ENCODE measurements around the gene ZNF496. TPM values are rescaled to one million over a fixed set of nuclear protein-coding genes. Genes with fewer than 3 reads are reported as not detected.
"Not testable (repeated sequence)": the region's sequence is repeated elsewhere in the genome, so short reads cannot be mapped to it uniquely, and the experiment has no call there.

The ZNF496 gene
- total and polyA plus RNA-seq, 3 experiments from 2014 or later = 9.6 to 21.7 (median 21.4) TPM

DNA sequence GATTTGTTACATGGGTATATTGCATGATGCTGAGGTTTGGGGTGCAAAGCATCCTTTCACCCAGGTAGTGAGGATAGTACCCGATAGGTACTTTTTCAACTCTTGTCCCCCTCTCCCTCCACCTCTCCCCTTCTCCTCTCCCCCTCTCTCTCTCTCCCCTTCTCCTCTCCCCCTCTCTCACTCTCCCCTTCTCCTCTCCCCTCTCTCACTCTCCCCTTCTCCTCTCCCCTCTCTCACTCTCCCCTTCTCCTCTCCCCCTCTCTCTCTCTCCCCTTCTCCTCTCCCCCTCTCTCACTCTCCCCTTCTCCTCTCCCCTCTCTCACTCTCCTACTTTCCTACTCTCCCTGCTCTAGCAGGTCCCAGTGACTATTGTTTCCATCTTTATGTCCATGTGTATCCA is 31.3 kb upstream of the ZNF496 start:
- H3K36me3 ChIP-seq (ENCODE audit: insufficient read depth, low read length); CTCF ChIA-PET; POLR2A ChIA-PET; DNase-seq; H3K4me1 ChIP-seq (ENCODE audit: insufficient read depth, low read length); H3K4me3 ChIP-seq (ENCODE audit: low read length); H3K27me3 ChIP-seq (ENCODE audit: insufficient read depth, low read length, poor library complexity, severe bottlenecking); H3K9me3 ChIP-seq (ENCODE audit: low read length); H3K36me3 Mint-ChIP-seq; H3K4me1 Mint-ChIP-seq; H3K4me3 Mint-ChIP-seq; H3K9me3 Mint-ChIP-seq; H3K27ac ChIP-seq (ENCODE audit: low read depth, low read length): not testable (repeated sequence)
- Mint-ChIP-seq H3K27ac (peak overlapping the region in 2 of 8 donors; percentile 12 to 77), H3K27me3 (peaks cover 27 to 59% of the 10 kb centered on the region in 2 donors)

GRCh38 chr1:247362153-247362552 is 30.5 kb upstream of the ZNF496 start:
- Mint-ChIP-seq H3K27me3 (peaks cover 29 to 59% of the 10 kb centered on the region in 2 donors), H3K4me1 (peaks cover 0 to 4% (median 0%) of the 10 kb centered on the region in 3 donors), H3K9me3 (peaks cover 0 to 6% (median 0%) of the 10 kb centered on the region in 5 donors), H3K27ac (peak overlapping the region in 1 of 8 donors; percentile 33), H3K36me3 (no peaks in the 10 kb centered on the region), H3K4me3 (no peak overlapping the region)
- no peaks in the 10 kb centered on the region for H3K9me3 ChIP-seq (ENCODE audit: low read length)
- CTCF ChIA-PET = interaction anchor here (0.8 to 1.0 kb wide), 2 partner anchors 12 to 124 kb away, joined by 3 to 4 read pairs; no protein-coding TSS in a partner anchor
- no peak for DNase-seq
- no peak overlapping the region for H3K4me3 ChIP-seq (ENCODE audit: low read length)
- H3K36me3 ChIP-seq (ENCODE audit: insufficient read depth, low read length) = no peaks in the 10 kb centered on the region
- no peak overlapping the region for H3K27ac ChIP-seq (ENCODE audit: low read depth, low read length)
- POLR2A ChIA-PET = no interaction called here
- H3K4me1 ChIP-seq (ENCODE audit: insufficient read depth, low read length) = no peaks in the 10 kb centered on the region
- no peaks in the 10 kb centered on the region for H3K27me3 ChIP-seq (ENCODE audit: insufficient read depth, low read length, poor library complexity, severe bottlenecking)

DNA sequence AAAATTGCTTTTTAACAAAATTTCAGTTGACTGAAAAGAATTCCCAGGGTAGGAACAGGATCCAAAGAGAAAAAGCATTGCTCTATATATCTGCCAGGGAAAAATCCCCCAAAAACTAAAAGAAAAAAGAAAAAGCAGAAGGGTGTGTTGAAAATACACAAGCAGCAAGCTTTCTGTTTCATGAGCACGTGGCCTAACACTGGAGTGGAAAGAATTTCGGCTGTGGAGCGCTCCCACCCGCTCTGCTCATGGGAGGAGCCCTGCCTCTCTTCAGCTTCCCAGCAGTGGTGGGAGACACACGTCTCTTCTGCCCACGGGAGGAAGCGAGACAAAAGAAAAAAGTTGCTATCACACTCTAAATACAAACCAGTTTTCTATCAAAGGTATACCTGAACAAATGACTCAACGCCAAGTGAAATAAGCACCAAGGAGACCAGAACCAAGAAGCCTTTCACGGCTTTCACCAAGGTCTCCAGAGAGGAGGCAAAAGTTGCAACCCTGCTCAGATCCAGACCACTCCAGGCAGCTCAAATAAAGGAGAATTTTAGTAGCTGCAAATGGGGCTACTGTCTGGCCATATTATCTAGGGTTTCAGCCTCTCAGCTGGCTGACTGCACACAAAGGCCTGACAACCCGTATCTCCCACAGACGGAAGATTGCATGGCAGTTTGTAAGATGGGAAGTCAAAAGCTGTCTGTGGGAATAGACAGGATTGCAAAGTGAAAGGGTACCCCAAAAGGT is 29.5 kb upstream of the ZNF496 start:
- Histone ChIP-seq H3K4me3 (ENCODE audit: low read length) (no peak overlapping the region), H3K9me3 (ENCODE audit: low read length) (no peaks in the 10 kb centered on the region), H3K36me3 (ENCODE audit: insufficient read depth, low read length) (no peaks in the 10 kb centered on the region), H3K27ac (ENCODE audit: low read depth, low read length) (no peak overlapping the region), H3K27me3 (ENCODE audit: insufficient read depth, low read length, poor library complexity, severe bottlenecking) (no peaks in the 10 kb centered on the region), H3K4me1 (ENCODE audit: insufficient read depth, low read length) (no peaks in the 10 kb centered on the region)
- Mint-ChIP-seq H3K36me3 (peaks cover 0 to 3% (median 0%) of the 10 kb centered on the region in 3 donors), H3K9me3 (peaks cover 0 to 9% (median 3%) of the 10 kb centered on the region in 5 donors), H3K27ac (no peak overlapping the region), H3K4me3 (no peak overlapping the region), H3K4me1 (peaks cover 0 to 4% (median 0%) of the 10 kb centered on the region in 3 donors), H3K27me3 (peaks cover 25 to 59% of the 10 kb centered on the region in 2 donors)
- ChIA-PET CTCF (no interaction called here), POLR2A (no interaction called here)
- no peak for DNase-seq

DNA sequence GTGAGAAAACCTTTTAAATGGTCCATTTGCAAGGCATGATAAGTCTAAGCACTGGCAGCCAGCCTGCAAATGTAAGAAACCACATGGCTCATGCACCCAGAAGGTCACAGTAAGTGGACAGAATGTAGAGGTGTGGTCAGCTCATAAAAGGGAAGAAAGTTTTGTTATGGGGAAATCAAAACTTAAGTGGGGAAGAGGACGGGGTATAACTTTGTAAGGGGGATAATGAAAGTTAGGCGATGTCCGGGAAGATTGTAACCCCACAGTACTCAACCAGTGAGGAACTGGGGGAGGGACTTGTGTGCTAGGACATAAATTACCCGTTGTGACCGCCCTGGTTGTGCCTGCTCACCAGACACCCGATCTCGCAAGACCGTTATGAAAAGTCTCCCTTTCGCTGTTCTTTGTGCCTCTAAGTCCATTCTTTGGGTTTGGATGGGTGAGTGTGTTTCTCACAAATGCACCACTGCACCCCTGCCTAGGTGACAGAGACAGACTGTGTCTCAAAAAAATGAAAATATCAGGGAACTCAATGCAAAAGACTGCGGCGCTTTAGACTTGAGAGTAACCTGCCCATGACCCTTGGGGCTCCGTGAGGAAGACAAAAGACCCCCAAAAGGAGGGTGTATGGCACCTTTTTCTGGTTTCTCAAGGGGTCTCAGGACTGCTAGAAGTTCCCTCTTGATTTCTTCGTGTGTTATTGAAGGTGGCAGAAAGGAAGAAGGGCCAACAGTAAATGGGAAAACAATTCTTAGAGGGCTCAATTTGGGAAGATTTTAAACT is 28.6 kb upstream of the ZNF496 start:
- no peak overlapping the region for H3K27ac ChIP-seq (ENCODE audit: low read depth, low read length)
- H3K4me3 ChIP-seq (ENCODE audit: low read length) = no peak overlapping the region
- no peak overlapping the region for H3K4me3 Mint-ChIP-seq
- H3K9me3 Mint-ChIP-seq = peaks cover 0 to 16% (median 8%) of the 10 kb centered on the region in 5 donors
- H3K27ac Mint-ChIP-seq = no peak overlapping the region
- no peak for DNase-seq
- no peaks in the 10 kb centered on the region for H3K9me3 ChIP-seq (ENCODE audit: low read length)
- H3K4me1 ChIP-seq (ENCODE audit: insufficient read depth, low read length) = no peaks in the 10 kb centered on the region
- H3K36me3 Mint-ChIP-seq = peaks cover 0 to 10% (median 0%) of the 10 kb centered on the region in 3 donors
- peaks cover 0 to 4% (median 0%) of the 10 kb centered on the region in 3 donors for H3K4me1 Mint-ChIP-seq
- H3K36me3 ChIP-seq (ENCODE audit: insufficient read depth, low read length) = no peaks in the 10 kb centered on the region
- ChIA-PET POLR2A (no interaction called here), CTCF (no interaction called here)
- peaks cover 24 to 61% of the 10 kb centered on the region in 2 donors for H3K27me3 Mint-ChIP-seq
- no peaks in the 10 kb centered on the region for H3K27me3 ChIP-seq (ENCODE audit: insufficient read depth, low read length, poor library complexity, severe bottlenecking)

GRCh38 chr1:247359559-247359958 is 27.9 kb upstream of the ZNF496 start:
- Histone ChIP-seq H3K4me3 (ENCODE audit: low read length) (no peak overlapping the region), H3K36me3 (ENCODE audit: insufficient read depth, low read length) (no peaks in the 10 kb centered on the region), H3K27me3 (ENCODE audit: insufficient read depth, low read length, poor library complexity, severe bottlenecking) (no peaks in the 10 kb centered on the region), H3K4me1 (ENCODE audit: insufficient read depth, low read length) (no peaks in the 10 kb centered on the region), H3K27ac (ENCODE audit: low read depth, low read length) (no peak overlapping the region), H3K9me3 (ENCODE audit: low read length) (no peaks in the 10 kb centered on the region)
- Mint-ChIP-seq H3K27ac (no peak overlapping the region), H3K36me3 (peaks cover 0 to 10% (median 0%) of the 10 kb centered on the region in 3 donors), H3K4me3 (no peak overlapping the region), H3K9me3 (peaks cover 0 to 14% (median 8%) of the 10 kb centered on the region in 5 donors), H3K27me3 (peaks cover 24 to 58% of the 10 kb centered on the region in 2 donors), H3K4me1 (peaks cover 0 to 4% (median 0%) of the 10 kb centered on the region in 3 donors)
- DNase-seq = no peak
- CTCF ChIA-PET = no interaction called here
- POLR2A ChIA-PET = no interaction called here

- H3K4me3 Mint-ChIP-seq = no peak overlapping the region
- CTCF ChIA-PET = no interaction called here
These were observed 27.3 kb upstream of the ZNF496 start for GRCh38 chr1:247358920-247359319.

DNA sequence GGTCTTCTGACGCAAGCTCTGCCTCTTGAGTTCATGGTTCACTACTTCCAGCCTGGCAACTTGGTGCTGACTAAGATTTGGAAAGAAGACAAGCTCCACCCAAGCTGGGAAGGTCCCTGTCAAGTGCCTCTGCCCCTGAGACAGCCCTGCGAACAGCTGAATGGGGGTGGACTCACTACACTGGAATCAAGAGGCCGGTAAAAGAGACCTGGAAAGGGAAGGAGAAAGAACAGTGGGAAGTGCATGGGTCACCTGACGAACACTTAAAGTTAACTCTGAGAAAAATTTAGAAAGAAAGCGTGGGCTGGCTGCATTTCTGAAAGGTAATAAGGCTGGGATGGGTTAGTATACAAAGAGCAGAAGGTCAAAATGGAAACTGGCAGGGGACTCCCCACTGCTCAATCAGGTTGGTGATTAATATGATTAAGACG is 26.1 kb upstream of the ZNF496 start:
- Mint-ChIP-seq H3K9me3 (peaks cover 0 to 18% (median 8%) of the 10 kb centered on the region in 5 donors), H3K4me3 (no peak overlapping the region), H3K36me3 (peaks cover 0 to 10% (median 0%) of the 10 kb centered on the region in 3 donors), H3K27ac (no peak overlapping the region), H3K27me3 (peaks cover 29 to 72% of the 10 kb centered on the region in 2 donors), H3K4me1 (peaks cover 0 to 4% (median 0%) of the 10 kb centered on the region in 3 donors)
- no peaks in the 10 kb centered on the region for H3K4me1 ChIP-seq (ENCODE audit: insufficient read depth, low read length)
- no peaks in the 10 kb centered on the region for H3K9me3 ChIP-seq (ENCODE audit: low read length)
- no peaks in the 10 kb centered on the region for H3K36me3 ChIP-seq (ENCODE audit: insufficient read depth, low read length)
- no peaks in the 10 kb centered on the region for H3K27me3 ChIP-seq (ENCODE audit: insufficient read depth, low read length, poor library complexity, severe bottlenecking)
- H3K27ac ChIP-seq (ENCODE audit: low read depth, low read length) = no peak overlapping the region
- DNase-seq = no peak
- POLR2A ChIA-PET = no interaction called here
- CTCF ChIA-PET = no interaction called here
- H3K4me3 ChIP-seq (ENCODE audit: low read length) = no peak overlapping the region

More at GRCh38 chr1:247358920-247359319, 27.3 kb upstream of the ZNF496 start:
- Mint-ChIP-seq H3K36me3 (peaks cover 0 to 10% (median 0%) of the 10 kb centered on the region in 3 donors), H3K9me3 (peaks cover 0 to 14% (median 8%) of the 10 kb centered on the region in 5 donors), H3K27ac (no peak overlapping the region), H3K27me3 (peaks cover 26 to 61% of the 10 kb centered on the region in 2 donors), H3K4me1 (peaks cover 0 to 4% (median 0%) of the 10 kb centered on the region in 3 donors)
- Histone ChIP-seq H3K9me3 (ENCODE audit: low read length) (no peaks in the 10 kb centered on the region), H3K4me3 (ENCODE audit: low read length) (no peak overlapping the region), H3K36me3 (ENCODE audit: insufficient read depth, low read length) (no peaks in the 10 kb centered on the region), H3K27me3 (ENCODE audit: insufficient read depth, low read length, poor library complexity, severe bottlenecking) (no peaks in the 10 kb centered on the region), H3K4me1 (ENCODE audit: insufficient read depth, low read length) (no peaks in the 10 kb centered on the region), H3K27ac (ENCODE audit: low read depth, low read length) (no peak overlapping the region)
- POLR2A ChIA-PET = no interaction called here
- DNase-seq = no peak
